Thoracic aorta (tissue), 2 donors: ENCODE results near the gene TSPAN8. TPM values are rescaled to one million over a fixed set of nuclear protein-coding genes. Genes with fewer than 3 reads are reported as not detected.

ENCODE experiments used
- ATAC-seq: fragments of 150-250 bp; one replicate; pipeline ENCODE4 v1.8.0; 2017; ENCODE audit warnings: low read depth; ENCODE audit not compliant: insufficient number of reproducible peaks, low FRiP score
- DNase-seq: peaks from one replicate; pipeline ENCODE4 v3.0.0-alpha.2; 2020; ENCODE audit warnings: low spot score
- H3K27ac ChIP-seq, 2 donors: fragments of 200-600 bp; sonication (generic); 1 replicate in 1 of 2; 2 replicates in 1 of 2; pipeline ENCODE4 v1.5.1; 2016; ENCODE audit warnings: mild to moderate bottlenecking in 2 of 2, moderate library complexity in 2 of 2
- H3K27me3 ChIP-seq: fragments of 200-600 bp; sonication (generic); replicated peaks from 2 replicates; pipeline ENCODE4 v1.6.0; 2016; ENCODE audit warnings: mild to moderate bottlenecking; ENCODE audit not compliant: insufficient read depth
- H3K36me3 ChIP-seq: fragments of 200-600 bp; sonication (generic); one replicate; pipeline ENCODE4 v1.5.1; 2016
- H3K4me1 ChIP-seq, 2 donors: fragments of 200-600 bp; sonication (generic); 1 replicate in 1 of 2; 2 replicates in 1 of 2; pipeline versions ENCODE4 v1.5.1 to v1.6.0; 2016; ENCODE audit warnings: low read depth in 2 of 2, mild to moderate bottlenecking in 1 of 2; ENCODE audit not compliant: control insufficient read depth in 1 of 2
- H3K4me3 ChIP-seq: fragments of 200-600 bp; sonication (generic); 2 replicates; pipeline ENCODE4 v1.5.1; 2016; ENCODE audit warnings: mild to moderate bottlenecking
- H3K9me3 ChIP-seq: fragments of 200-600 bp; sonication (generic); 2 replicates; pipeline ENCODE4 v1.5.1; 2016
- CTCF ChIP-seq: fragments of 200-600 bp; sonication (generic); IDR thresholded peaks from one replicate; pipeline ENCODE4 v1.5.1; 2019; ENCODE audit warnings: antibody characterized with exemption
- total RNA-seq, 2 donors: library from RNA; depleted of rRNA; stranded (reverse); fragments of >200 nt; gene quantifications; one replicate each; pipeline versions ENCODE4 v1.1.0 to v1.2.3, GENCODE V29; 2016

Gene TSPAN8
- total RNA-seq, 2 donors from 2014 or later: 12.8 to 70.9 TPM

GRCh38 chr12:71186571-71187288, 28.9 kb upstream of the TSPAN8 start:
- no peak overlapping the region for H3K4me3 ChIP-seq
- no peaks in the 10 kb centered on the region for H3K9me3 ChIP-seq
- no peaks in the 10 kb centered on the region for H3K36me3 ChIP-seq
- no peak for TF ChIP-seq CTCF
- DNase-seq (no peak), ATAC-seq (no peak)
- H3K4me1 ChIP-seq: no peaks in the 10 kb centered on the region
- no peaks in the 10 kb centered on the region for H3K27me3 ChIP-seq
- H3K27ac ChIP-seq: peak overlapping the region in 1 of 2 donors; percentile 4

- Histone ChIP-seq H3K9me3 (no peaks in the 10 kb centered on the region), H3K36me3 (no peaks in the 10 kb centered on the region), H3K27me3 (no peaks in the 10 kb centered on the region), H3K4me3 (no peak overlapping the region), H3K27ac (no peak overlapping the region), H3K4me1 (no peaks in the 10 kb centered on the region)
- TF ChIP-seq CTCF: no peak
- DNase-seq (no peak), ATAC-seq (no peak)
Observed at GRCh38 chr12:71183846-71184245, 26.0 kb upstream of the TSPAN8 start.

- ATAC-seq (peak; percentile 22), DNase-seq (no peak)
- no peaks in the 10 kb centered on the region for H3K36me3 ChIP-seq
Observed at GRCh38 chr12:71183018-71183417, 25.2 kb upstream of the TSPAN8 start.

GRCh38 chr12:71178162-71178561, 20.4 kb upstream of the TSPAN8 start:
- ATAC-seq: no peak
- H3K4me1 ChIP-seq: no peaks in the 10 kb centered on the region
- H3K4me3 ChIP-seq: no peak overlapping the region
- TF ChIP-seq CTCF: no peak
- H3K27me3 ChIP-seq: no peaks in the 10 kb centered on the region
- H3K27ac ChIP-seq: no peak overlapping the region
- H3K36me3 ChIP-seq: no peaks in the 10 kb centered on the region
- no peaks in the 10 kb centered on the region for H3K9me3 ChIP-seq
- no peak for DNase-seq

More at GRCh38 chr12:71183018-71183417, 25.2 kb upstream of the TSPAN8 start:
- Histone ChIP-seq H3K9me3 (no peaks in the 10 kb centered on the region), H3K27me3 (no peaks in the 10 kb centered on the region), H3K27ac (no peak overlapping the region), H3K4me3 (no peak overlapping the region), H3K4me1 (no peaks in the 10 kb centered on the region)
- TF ChIP-seq CTCF: no peak

- Histone ChIP-seq H3K27me3 (no peaks in the 10 kb centered on the region), H3K27ac (no peak overlapping the region), H3K4me3 (no peak overlapping the region), H3K4me1 (no peaks in the 10 kb centered on the region), H3K9me3 (no peaks in the 10 kb centered on the region), H3K36me3 (no peaks in the 10 kb centered on the region)
- no peak for TF ChIP-seq CTCF
- ATAC-seq: no peak
- no peak for DNase-seq
Observed at GRCh38 chr12:71174825-71175224, 17.0 kb upstream of the TSPAN8 start.
